PC-3 (cell line): Measurements from ENCODE around the gene ERBB4. TPM values are rescaled to one million over a fixed set of nuclear protein-coding genes. Genes with fewer than 3 reads are reported as not detected.

Experiments
- ATAC-seq: fragments of 200-7000 bp; cut with Tn5 transposase; 2 replicates; pipeline ENCODE4 v1.9.1; 2020; ENCODE audit warnings: mild to moderate bottlenecking, moderate library complexity
- BruUV-seq: library from RNA; stranded (reverse); fragments of 400-500 nt; replicated peaks from 2 replicates; lab custom pipeline; 2021; lab: Mats Ljungman, UMichigan
- CTCF ChIA-PET: fragments of 300-600 bp; sonication (Branson Sonifier 250); formaldehyde crosslinking; loops from one replicate; lab custom pipeline; 2022; ENCODE audit warnings: antibody characterized with exemption; lab: Charles Lee
- POLR2A ChIA-PET: fragments of 300-600 bp; sonication (Branson Sonifier 250); formaldehyde crosslinking; loops from one replicate; lab custom pipeline; 2022; ENCODE audit warnings: antibody characterized with exemption; ENCODE audit not compliant: unreplicated experiment; lab: Charles Lee
- DNase-seq: peaks from one replicate; pipeline ENCODE4 v3.0.0-alpha.2; 2015
- H2AFZ ChIP-seq: fragments of 300-600 bp; sonication (generic); 2 replicates; pipeline ENCODE4 v1.6.0; 2016; ENCODE audit warnings: antibody characterized with exemption, low read length
- H3F3A ChIP-seq: fragments of 300-600 bp; sonication (generic); one replicate; pipeline ENCODE4 v1.6.0; 2017; ENCODE audit warnings: antibody characterized with exemption, low read length, control low read depth, mild to moderate bottlenecking; ENCODE audit not compliant: unreplicated experiment
- H3K27ac ChIP-seq: fragments of 300-600 bp; sonication (generic); 2 replicates; pipeline ENCODE4 v1.5.1; 2016; ENCODE audit warnings: mild to moderate bottlenecking, low read length
- H3K27me3 ChIP-seq: fragments of 300-600 bp; sonication (generic); 2 replicates; pipeline ENCODE4 v1.6.1; 2016; ENCODE audit warnings: low read length, mixed read lengths
- H3K36me3 ChIP-seq: fragments of 300-600 bp; sonication (generic); 2 replicates; pipeline ENCODE4 v1.6.1; 2016; ENCODE audit warnings: low read depth, mixed run types, low read length, mixed read lengths
- H3K4me1 ChIP-seq: fragments of 300-600 bp; sonication (generic); 2 replicates; pipeline ENCODE4 v1.5.1; 2016; ENCODE audit warnings: low read length; ENCODE audit not compliant: insufficient read depth
- H3K4me2 ChIP-seq: fragments of 300-600 bp; sonication (generic); 2 replicates; pipeline ENCODE4 v1.6.0; 2016; ENCODE audit warnings: low read length
- H3K4me3 ChIP-seq: fragments of 300-600 bp; sonication (generic); 2 replicates; pipeline ENCODE4 v1.5.1; 2016; ENCODE audit warnings: mild to moderate bottlenecking, low read length, mixed read lengths
- H3K79me2 ChIP-seq: fragments of 300-600 bp; sonication (generic); 2 replicates; pipeline ENCODE4 v1.6.1; 2017; ENCODE audit warnings: low read length, mixed read lengths
- H3K9ac ChIP-seq: fragments of 300-600 bp; sonication (generic); 2 replicates; pipeline ENCODE4 v1.6.0; 2016; ENCODE audit warnings: mild to moderate bottlenecking, low read length
- H3K9me2 ChIP-seq: fragments of 300-600 bp; sonication (generic); replicated peaks from 2 replicates; pipeline ENCODE4 v1.6.1; 2016; ENCODE audit warnings: mixed run types, low read length, mixed read lengths
- H3K9me3 ChIP-seq: fragments of 300-600 bp; sonication (generic); 2 replicates; pipeline ENCODE4 v1.6.1; 2016; ENCODE audit warnings: low read length, mixed read lengths
- H4K20me1 ChIP-seq: fragments of 300-600 bp; sonication (generic); 2 replicates; pipeline ENCODE4 v1.6.1; 2016; ENCODE audit warnings: low read length, mixed read lengths
- CTCF ChIP-seq: fragments of 300-600 bp; sonication (generic); conservative IDR thresholded peaks from 2 replicates; pipeline ENCODE4 v1.5.1; 2017; ENCODE audit warnings: antibody characterized with exemption, low read depth, mild to moderate bottlenecking, low read length
- EZH2 ChIP-seq: fragments of 300-600 bp; sonication (generic); IDR thresholded peaks from one replicate; pipeline ENCODE4 v1.6.1; 2017; ENCODE audit warnings: antibody characterized with exemption, mild to moderate bottlenecking, low read length; ENCODE audit not compliant: unreplicated experiment
- EZH2phosphoT487 ChIP-seq: fragments of 300-600 bp; sonication (generic); IDR thresholded peaks from 2 replicates; pipeline ENCODE4 v1.6.1; 2018; ENCODE audit warnings: mild to moderate bottlenecking, antibody characterized with exemption, low read length, borderline replicate concordance
- intact Hi-C: fragments of 100-400 bp; cut with micrococcal nuclease; formaldehyde crosslinking; loops from 2 replicates; pipeline ENCODE4 v1.9.0; 2023
- total RNA-seq: library from RNA; depleted of rRNA; stranded (reverse); fragments of >200 nt; gene quantifications from 2 replicates; pipeline ENCODE4 v1.2.3, GENCODE V29; 2014

Gene ERBB4
- total RNA-seq, 1 experiment from 2014 or later, result under 0.01 TPM

GRCh38 chr2:212001325-212001724 is 537.3 kb downstream of the ERBB4 start:
- no peaks in the 10 kb centered on the region for H4K20me1 ChIP-seq
- no peak overlapping the region for H3K4me2 ChIP-seq
- H3K4me3 ChIP-seq, result no peak overlapping the region
- no peaks in the 10 kb centered on the region for H3K27me3 ChIP-seq
- H3K27ac ChIP-seq, result no peak overlapping the region
- intact Hi-C loops, result loop anchor here (10.0 kb wide), 1 partner anchor 523 kb away; no protein-coding TSS in a partner anchor
- DNase-seq (no peak), ATAC-seq (no peak)
- no peak overlapping the region for H2AFZ ChIP-seq
- ChIA-PET CTCF (no interaction called here), POLR2A (interaction anchor here (0.5 kb wide), 1 partner anchor 109 kb away, joined by 3 read pairs; no protein-coding TSS in a partner anchor)
- H3F3A ChIP-seq, result no peaks in the 10 kb centered on the region
- no peak overlapping the region for H3K9ac ChIP-seq
- no peaks in the 10 kb centered on the region for H3K4me1 ChIP-seq
- TF ChIP-seq CTCF (no peak), EZH2phosphoT487 (no peak), EZH2 (no peak)
- no TSS peak for BruUV-seq
- no peaks in the 10 kb centered on the region for H3K79me2 ChIP-seq
- H3K36me3 ChIP-seq, result no peaks in the 10 kb centered on the region
- no peaks in the 10 kb centered on the region for H3K9me3 ChIP-seq
- no peaks in the 10 kb centered on the region for H3K9me2 ChIP-seq

- CTCF ChIA-PET, result no interaction called here
- intact Hi-C loops, result no loop called here
These were observed 541.7 kb downstream of the ERBB4 start for GRCh38 chr2:211996857-211997256.

More at GRCh38 chr2:211996857-211997256, 541.7 kb downstream of the ERBB4 start:
- H3F3A ChIP-seq, result no peaks in the 10 kb centered on the region
- TF ChIP-seq EZH2phosphoT487 (no peak), CTCF (no peak), EZH2 (no peak)
- BruUV-seq, result no TSS peak
- no peaks in the 10 kb centered on the region for H3K27me3 ChIP-seq
- H3K36me3 ChIP-seq, result no peaks in the 10 kb centered on the region
- H3K27ac ChIP-seq, result no peak overlapping the region
- no peaks in the 10 kb centered on the region for H3K9me2 ChIP-seq
- no peaks in the 10 kb centered on the region for H3K9me3 ChIP-seq
- no peaks in the 10 kb centered on the region for H3K79me2 ChIP-seq
- no peak overlapping the region for H3K4me2 ChIP-seq
- H3K9ac ChIP-seq, result no peak overlapping the region
- POLR2A ChIA-PET, result no interaction called here
- DNase-seq (no peak), ATAC-seq (no peak)
- H4K20me1 ChIP-seq, result no peaks in the 10 kb centered on the region
- no peaks in the 10 kb centered on the region for H3K4me1 ChIP-seq
- H3K4me3 ChIP-seq, result no peak overlapping the region
- H2AFZ ChIP-seq, result no peak overlapping the region
